Measurements from ENCODE around the gene ZNF207. TPM values are rescaled to one million over a fixed set of nuclear protein-coding genes. Genes with fewer than 3 reads are reported as not detected.

The ZNF207 gene
- total and polyA plus RNA-seq, 2 of the 8 experiments (the other 6 are each of a cell fraction or from before 2014, with no cell fraction given) = 268 to 286 TPM

DNA sequence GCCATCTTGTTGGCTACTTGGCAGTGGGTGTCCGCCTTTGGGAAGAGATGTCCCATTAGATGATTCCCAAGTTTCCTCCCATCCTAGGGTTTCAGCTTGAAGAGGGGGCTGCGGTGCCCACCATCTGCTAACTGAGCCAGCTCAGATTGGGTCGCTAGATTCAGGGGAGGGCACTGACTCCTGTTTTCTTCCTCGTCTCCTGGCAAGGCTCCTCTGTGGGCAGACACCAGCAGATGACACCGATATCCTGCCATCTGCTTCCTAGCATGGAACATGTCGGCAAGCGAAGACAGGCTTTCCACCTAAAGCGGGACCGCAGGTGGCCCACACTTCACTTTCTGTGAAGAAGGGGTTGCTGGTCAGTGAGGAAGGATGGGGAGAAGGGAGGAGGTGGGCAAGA, 35.3 kb upstream of the ZNF207 start:
- DNase-seq (ENCODE audit: low read depth in 1 of 2, low spot score in 2 of 2) (no peak), FAIRE-seq (no peak)
- H2BK120ac ChIP-seq (replicated peaks; ENCODE audit: low read depth, low read length) = no peak overlapping the region
- H3K27ac ChIP-seq (ENCODE audit: low read depth, low read length) = no peak overlapping the region
- H2BK5ac ChIP-seq (ENCODE audit: low read depth, low read length) = no peak overlapping the region
- H4K91ac ChIP-seq (replicated peaks; ENCODE audit: insufficient read length, low read length) = no peak overlapping the region
- H2BK15ac ChIP-seq (ENCODE audit: low read length) = no peak overlapping the region; the same call in 1 of the 2 replicates
- no peak overlapping the region for H4K5ac ChIP-seq (ENCODE audit: insufficient read length, low read depth, low read length)
- H2BK12ac ChIP-seq (ENCODE audit: low read depth, low read length) = peak overlapping the region; percentile 7; the same call in 1 of the 2 replicates
- no peak for TF ChIP-seq NRF1 (IDR thresholded peaks at IDR 0.05; ENCODE audit: low read depth, low read length)
- no peak for TF ChIP-seq SIX5 (IDR thresholded peaks at IDR 0.05; ENCODE audit: low read depth, low read length)
- no peak for TF ChIP-seq CEBPB (IDR thresholded peaks at IDR 0.05; ENCODE audit: low read depth, low read length)
- TF ChIP-seq SP1 (IDR thresholded peaks at IDR 0.05; ENCODE audit: low read depth, low read length) = no peak
- H3K27me3 ChIP-seq (replicated peaks in 1 of 4; ENCODE audit: control insufficient read depth in 3 of 4, extremely low read depth in 1 of 4, insufficient read depth in 3 of 4, low read length in 3 of 4) = no peaks in the 10 kb centered on the region
- no peak overlapping the region for H2AFZ ChIP-seq (ENCODE audit: low read length)
- no peak overlapping the region; the same call in none of the 2 replicates for H3K18ac ChIP-seq (ENCODE audit: extremely low read depth, low read length)
- no peak overlapping the region for H2BK20ac ChIP-seq (ENCODE audit: low read length)
- CTCF ChIA-PET (ENCODE audit: partially characterized antibody) = interaction anchor here (13.3 kb wide), 1 partner anchor 58 kb away, joined by 170 read pairs; no protein-coding TSS in a partner anchor
- no peak overlapping the region for H3K9ac ChIP-seq (replicated peaks in 1 of 4; ENCODE audit: extremely low read depth in 1 of 4, low read depth in 3 of 4, low read length in 3 of 4)
- H3K14ac ChIP-seq (ENCODE audit: insufficient read length) = no peak overlapping the region
- H4K8ac ChIP-seq (ENCODE audit: extremely low read depth, insufficient read depth, low read length) = no peak overlapping the region
- no peak overlapping the region for H3K23ac ChIP-seq (ENCODE audit: insufficient read length)
- H4K20me1 ChIP-seq (replicated peaks in 1 of 2; ENCODE audit: control insufficient read depth in 1 of 2, insufficient read depth in 2 of 2, low read length in 2 of 2) = no peaks in the 10 kb centered on the region
- POLR2A ChIA-PET (ENCODE audit: partially characterized antibody) = no interaction called here
- 92% methylated on average over 6 of the region's 9 CpGs; no CpG with 5 or more reads in 1 of the 2 experiments for WGBS, 2 experiments (ENCODE audit: extremely low coverage in 1 of 2, insufficient coverage in 1 of 2, insufficient read length in 1 of 2, insufficient replicate concordance in 2 of 2, low coverage in 1 of 2, low lambda C conversion rate in 2 of 2, missing lambda C conversion rate in 1 of 2)
- no peaks in the 10 kb centered on the region for H3K79me1 ChIP-seq (ENCODE audit: low read depth, low read length)
- H3K79me2 ChIP-seq (ENCODE audit: control insufficient read depth in 1 of 2, insufficient read depth in 2 of 2, low read length in 2 of 2) = no peaks in the 10 kb centered on the region
- H3K4ac ChIP-seq (replicated peaks; ENCODE audit: insufficient read length, low read depth, low read length) = no peak overlapping the region
- H3K36me3 ChIP-seq (ENCODE audit: control insufficient read depth in 2 of 4, insufficient read depth in 4 of 4, low read length in 3 of 4) = peaks cover 0 to 5% (median 0%) of the 10 kb centered on the region in 4 experiments; a peak in 1 of 8 replicates
- H3K4me1 ChIP-seq (replicated peaks in 1 of 4; ENCODE audit: control insufficient read depth in 3 of 4, insufficient read depth in 4 of 4, low read length in 3 of 4) = peaks cover 2 to 7% (median 5%) of the 10 kb centered on the region in 4 experiments
- H2AK5ac ChIP-seq (ENCODE audit: low read depth, low read length) = no peak overlapping the region
- no peak overlapping the region for H3K56ac ChIP-seq (replicated peaks; ENCODE audit: insufficient read length, low read depth, low read length)
- no peak overlapping the region for H3K4me3 ChIP-seq (ENCODE audit: extremely low read depth in 1 of 4, insufficient read depth in 2 of 4, low read depth in 3 of 4, low read length in 4 of 4)
- H3K4me2 ChIP-seq (ENCODE audit: insufficient read depth in 1 of 2, low read depth in 2 of 2, low read length in 2 of 2) = no peak overlapping the region
- no peaks in the 10 kb centered on the region for H3K9me3 ChIP-seq (ENCODE audit: insufficient read depth in 2 of 2, low read depth in 1 of 2, low read length in 1 of 2)
- H3K23me2 ChIP-seq (ENCODE audit: low read depth, low read length) = 0 out of 2 replicates have a peak, but pooled peaks cover 2% of the 10 kb centered on the region
